Testis (tissue), 2 donors: ENCODE results near the gene SPOCD1.

Source experiments
- CTCF ChIP-seq, 3 experiments: fragments of 450-650 bp in 2 of 3; fragments of 200-600 bp in 1 of 3; sonication (generic) in 1 of 3; IDR thresholded peaks; one replicate each; pipeline ENCODE4 v1.5.1; 2016 to 2019; ENCODE audit warnings: antibody characterized with exemption in 3 of 3, mild to moderate bottlenecking in 2 of 3, moderate library complexity in 1 of 3
- POLR2A ChIP-seq: fragments of 450-650 bp; IDR thresholded peaks from one replicate; pipeline ENCODE4 v1.6.1; 2017; ENCODE audit warnings: antibody characterized with exemption, mild to moderate bottlenecking, moderate library complexity

GRCh38 chr1:31782421-31783410 is 33.1 kb downstream of the SPOCD1 start:
- TF ChIP-seq CTCF (IDR thresholded peaks at IDR 0.05) (no peak), POLR2A (no peak)
